ENCODE data around the gene MCRIP1.

The MCRIP1 gene, protein sequence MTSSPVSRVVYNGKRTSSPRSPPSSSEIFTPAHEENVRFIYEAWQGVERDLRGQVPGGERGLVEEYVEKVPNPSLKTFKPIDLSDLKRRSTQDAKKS

DNA sequence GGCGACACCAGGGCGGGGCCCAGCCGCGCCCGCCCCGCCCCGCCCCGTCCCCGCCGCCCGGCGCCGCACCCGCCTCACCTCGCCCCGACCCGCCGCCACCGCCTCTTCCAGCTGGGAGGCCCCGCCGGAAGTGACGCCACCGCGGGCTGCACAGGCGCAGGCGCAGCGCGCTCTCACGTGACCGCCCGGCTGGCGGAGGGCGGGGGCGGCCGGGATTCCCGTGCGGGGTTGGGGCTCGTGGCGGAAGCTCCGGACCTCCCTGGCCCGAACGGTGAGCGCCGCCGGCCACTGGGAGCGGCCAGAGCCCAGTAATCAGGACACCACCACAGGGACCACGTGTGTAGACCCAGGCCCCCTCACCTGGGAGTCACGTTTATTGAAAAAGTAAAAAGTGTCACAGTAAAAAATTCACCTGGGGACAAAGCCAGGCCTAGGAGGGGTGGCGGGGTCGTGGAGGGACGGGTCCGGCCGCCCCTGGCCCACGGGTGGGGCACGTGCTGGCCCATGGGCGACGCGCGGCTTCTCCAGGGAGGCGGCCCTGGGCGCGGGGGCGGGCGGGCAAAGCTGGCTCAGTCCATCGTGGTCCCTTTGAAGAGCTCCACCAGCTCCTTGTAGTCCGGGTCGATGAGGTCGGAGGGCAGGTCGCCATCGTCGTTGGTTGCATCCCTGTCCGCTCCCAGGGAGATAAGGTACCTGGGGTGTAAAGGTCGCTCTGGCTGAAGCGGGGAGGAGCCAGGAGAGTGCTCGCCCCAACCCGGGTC, at the start of gene MCRIP1:
Gene MCRIP1 (minus strand): TSS at position 132 of the 761 bp plus-strand sequence. CDS start 8,785 bp downstream, outside the sequence.
- DNase-seq, result peak; percentile 88

DNA sequence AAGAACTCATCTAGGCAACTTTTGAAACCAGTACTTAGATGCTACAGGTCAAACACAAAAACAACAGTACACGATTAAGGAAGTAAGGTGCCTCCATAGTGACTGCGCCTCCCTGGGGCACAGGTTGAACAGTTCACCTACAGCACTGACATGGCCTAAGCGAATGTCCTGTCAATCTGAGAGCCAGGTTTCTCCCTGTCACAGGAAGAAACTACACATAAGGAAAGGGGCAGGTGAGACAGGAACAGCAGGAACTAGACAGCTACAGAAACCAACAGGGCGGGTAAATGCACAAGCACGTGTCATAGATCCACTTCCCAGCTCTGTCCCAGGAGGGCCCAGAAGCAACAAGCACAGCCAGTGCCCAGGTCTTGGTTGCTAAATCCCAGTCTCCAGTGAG, 46.0 kb upstream of the MCRIP1 start:
- no peak for DNase-seq

DNA sequence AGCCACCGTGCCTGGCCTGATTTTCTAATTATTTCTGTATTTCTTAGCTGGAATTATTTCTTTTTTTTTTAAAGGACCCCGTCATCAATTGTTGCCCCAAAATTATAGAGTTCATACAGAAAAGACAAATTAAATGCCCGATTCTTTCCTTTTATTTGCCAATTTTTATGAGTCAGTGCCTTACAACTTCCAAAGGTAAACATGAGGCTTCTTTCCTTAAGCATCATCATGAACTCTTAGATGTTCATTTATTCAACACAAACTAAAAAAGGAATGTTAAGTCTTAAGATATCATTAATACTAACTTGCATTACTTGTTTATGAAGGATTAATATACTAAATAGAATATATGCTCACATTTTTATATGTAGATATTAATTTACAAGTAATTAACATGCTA, 45.2 kb upstream of the MCRIP1 start:
- no peak for DNase-seq

GRCh38 chr17:81877569-81877968, 44.5 kb upstream of the MCRIP1 start:
- DNase-seq, result no peak

GRCh38 chr17:81871387-81872230, 38.5 kb upstream of the MCRIP1 start:
- DNase-seq, result peak; percentile 88

GRCh38 chr17:81870981-81871386, 37.9 kb upstream of the MCRIP1 start, which contains the start of gene ARHGDIA:
Gene ARHGDIA (minus strand): TSS chr17:81871337. CDS start chr17:81869930, 1,407 bp downstream.
- DNase-seq, result no peak

DNA sequence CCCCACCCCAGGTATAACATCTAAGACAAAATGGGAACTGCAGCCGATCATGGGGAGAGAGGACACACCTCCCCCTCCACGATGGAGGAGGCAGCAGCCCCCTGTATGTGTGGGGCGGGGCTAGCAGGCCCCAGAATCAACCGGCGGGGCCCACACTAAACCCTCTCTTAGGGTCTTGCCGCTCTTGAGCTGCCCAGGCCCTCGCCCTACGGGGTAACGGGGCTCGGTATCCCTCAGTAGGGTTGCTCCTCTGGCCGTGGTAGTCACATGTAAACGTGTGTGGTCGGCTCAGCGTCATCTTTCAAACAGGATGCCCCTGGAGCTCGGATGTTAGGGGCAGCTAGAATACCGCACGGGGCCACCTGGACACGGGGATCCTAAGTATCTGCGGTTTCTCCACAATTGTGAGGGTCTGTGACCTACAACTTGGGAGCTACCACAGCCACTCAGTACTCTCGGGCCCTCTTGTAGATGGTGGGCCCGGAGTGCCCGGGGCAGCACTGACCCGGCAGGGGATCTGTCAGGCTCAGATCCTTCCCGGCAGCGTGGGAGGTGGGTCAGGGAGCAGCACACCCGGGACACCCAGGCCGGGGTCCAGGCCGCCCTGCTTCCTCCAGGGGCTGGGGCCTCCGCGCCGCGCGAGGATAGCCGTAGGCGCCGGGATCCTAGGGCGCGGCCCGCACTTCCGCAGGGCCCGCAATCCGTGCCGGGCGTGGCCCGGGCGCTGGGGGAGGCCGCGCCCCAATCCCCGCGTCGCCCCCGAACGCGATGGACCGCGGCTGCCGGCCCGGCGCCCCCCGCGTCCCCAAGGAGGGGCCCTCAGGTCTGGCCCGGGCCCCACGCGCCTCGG, 37.3 kb upstream of the MCRIP1 start:
- DNase-seq, result no peak

- DNase-seq, result no peak
Observed at GRCh38 chr17:81869221-81870130, 36.4 kb upstream of the MCRIP1 start.

DNA sequence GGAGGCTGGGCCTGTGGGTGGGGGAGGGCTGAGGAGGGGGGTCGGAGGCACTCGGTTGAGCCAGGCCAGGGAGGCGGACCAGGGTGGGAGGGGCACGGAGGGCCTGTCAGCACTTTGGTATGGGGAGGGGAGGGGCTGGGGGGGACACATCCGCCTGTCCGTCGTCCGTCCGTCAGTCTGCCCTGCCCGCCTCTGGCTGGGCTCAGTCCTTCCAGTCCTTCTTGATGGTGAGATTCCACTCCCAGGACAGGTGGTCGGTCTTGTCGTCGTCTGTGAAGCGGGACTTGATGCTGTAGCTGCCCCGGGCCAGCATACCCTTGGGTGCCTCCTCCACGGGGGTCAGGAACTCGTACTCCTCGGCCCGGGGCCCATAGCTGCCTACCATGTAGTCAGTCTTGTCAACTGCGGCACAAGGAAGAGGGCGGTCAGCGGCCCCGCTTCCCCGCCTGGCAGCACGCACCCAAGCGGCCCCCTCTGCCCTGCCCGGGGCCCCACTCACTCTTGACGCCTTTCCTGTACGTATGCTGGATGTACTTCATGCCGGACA, 35.7 kb upstream of the MCRIP1 start:
- no peak for DNase-seq

- no peak for DNase-seq
Observed at GRCh38 chr17:81867991-81868673, 35.0 kb upstream of the MCRIP1 start.

GRCh38 chr17:81867170-81867990, 34.3 kb upstream of the MCRIP1 start:
- no peak for DNase-seq

DNA sequence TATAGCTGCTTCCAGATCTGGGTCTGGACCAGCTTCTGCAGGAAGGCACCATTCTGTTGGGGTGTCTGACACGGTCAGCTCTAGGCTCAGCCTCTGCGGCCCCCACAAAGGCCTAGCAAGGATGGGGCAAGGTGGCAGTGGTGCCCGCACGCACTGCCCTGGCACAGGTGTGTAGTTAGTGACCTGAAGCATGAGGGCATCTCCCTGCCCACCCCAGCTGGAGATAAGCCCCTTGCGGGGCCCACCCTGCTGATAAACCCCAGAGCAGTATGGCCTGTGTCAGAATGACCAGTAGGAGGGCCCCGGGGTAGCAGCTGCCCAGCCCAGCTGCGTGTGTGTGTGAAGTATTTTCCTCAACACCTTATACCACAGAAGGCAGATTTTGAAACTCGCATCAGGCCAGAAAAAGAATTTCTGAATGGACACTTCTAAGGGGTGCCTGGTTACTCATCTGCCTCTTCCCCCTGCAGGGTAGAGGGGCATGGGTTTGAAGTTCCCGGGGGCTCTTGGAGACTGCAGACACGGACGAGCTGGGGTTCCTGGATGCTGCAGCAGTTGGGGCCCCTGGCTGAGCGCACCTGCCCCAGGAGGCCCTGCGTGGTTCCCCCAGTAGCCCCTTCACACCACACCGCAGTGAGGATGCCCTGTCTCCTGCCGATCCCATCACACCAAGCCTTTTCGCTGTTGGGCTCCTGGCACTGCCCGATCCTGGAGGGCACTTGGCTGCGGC, 33.5 kb upstream of the MCRIP1 start:
- DNase-seq, result no peak

GRCh38 chr17:81865733-81866439, 32.8 kb upstream of the MCRIP1 start:
- DNase-seq, result no peak

- DNase-seq, result no peak
Observed at GRCh38 chr17:81865358-81865732, 32.3 kb upstream of the MCRIP1 start.

DNA sequence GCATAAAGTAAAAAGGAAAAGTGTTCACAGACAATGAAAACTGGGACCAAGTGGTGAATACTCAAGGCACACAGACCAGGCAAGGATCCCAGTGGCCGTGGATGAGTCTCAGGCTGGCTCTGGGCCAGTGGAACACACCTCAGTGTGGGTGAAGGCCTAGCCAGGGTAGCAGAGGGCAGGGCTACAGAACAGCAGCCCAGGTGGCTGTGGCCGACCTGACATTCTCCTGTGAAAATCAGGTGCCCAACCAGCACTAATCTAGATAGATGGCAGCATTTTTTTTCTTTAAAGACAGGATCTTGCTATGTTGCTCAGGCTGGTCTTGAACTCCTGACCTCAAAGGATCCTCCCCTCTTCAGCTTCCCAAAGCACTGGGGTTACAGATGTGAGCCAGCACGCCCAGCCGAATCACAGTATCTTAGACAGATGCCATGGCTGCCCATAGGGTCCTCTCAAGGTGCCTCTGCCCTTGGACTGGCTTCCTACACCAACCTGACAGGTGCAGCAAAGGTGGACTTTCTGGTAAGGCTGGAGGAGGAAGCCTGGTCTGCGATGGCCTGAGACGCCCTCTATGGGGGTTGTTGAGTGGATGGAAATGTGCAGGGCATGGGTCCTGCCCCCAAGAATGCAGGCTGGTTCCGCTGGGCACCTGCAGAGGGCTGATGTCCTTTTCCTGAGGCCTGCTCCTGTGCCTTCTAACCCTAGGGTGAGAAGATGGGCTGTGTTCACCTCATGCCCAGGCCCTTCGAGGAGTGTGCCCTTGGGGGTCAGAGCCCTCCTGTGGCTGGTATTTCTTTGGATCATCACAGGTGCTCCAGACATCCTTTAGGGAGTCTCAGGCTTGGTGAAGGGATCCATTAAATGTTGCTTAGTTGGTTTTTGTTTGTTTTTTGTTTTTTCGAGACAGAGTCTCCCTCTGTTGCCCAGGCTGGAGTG, 31.0 kb upstream of the MCRIP1 start:
- no peak for DNase-seq

- no peak for DNase-seq
Observed at GRCh38 chr17:81863123-81863675, 30.1 kb upstream of the MCRIP1 start.

Data from GDM1 (cell line).